Transverse colon (tissue), 4 donors: Measurements from ENCODE around the gene ALDOA. TPM values are rescaled to one million over a fixed set of nuclear protein-coding genes. Genes with fewer than 3 reads are reported as not detected.

ENCODE experiments used
- DNase-seq: peaks from one replicate; pipeline ENCODE4 v3.0.0-alpha.2; 2019
- H3K27ac ChIP-seq, 4 donors: fragments of 200-600 bp; sonication (generic); 2 replicates each; pipeline ENCODE4 v1.5.1; 2016 to 2018; ENCODE audit warnings: inconsistent platforms in 4 of 4
- H3K27me3 ChIP-seq: fragments of 200-600 bp; sonication (generic); 2 replicates; pipeline ENCODE4 v1.5.1; 2017; ENCODE audit warnings: inconsistent platforms
- H3K36me3 ChIP-seq, 4 donors: fragments of 200-600 bp; sonication (generic); 2 replicates each; pipeline ENCODE4 v1.5.1; 2017 to 2019; ENCODE audit warnings: inconsistent platforms in 4 of 4
- H3K4me1 ChIP-seq, 4 donors: fragments of 200-600 bp; sonication (generic); 2 replicates each; pipeline ENCODE4 v1.5.1; 2017 to 2020; ENCODE audit warnings: inconsistent platforms in 4 of 4
- H3K4me3 ChIP-seq, 4 donors: fragments of 200-600 bp; sonication (generic); 1 replicate in 1 of 4; 2 replicates in 3 of 4; pipeline versions ENCODE4 v1.5.1 to v1.6.1; 2017 to 2019; ENCODE audit warnings: inconsistent platforms in 4 of 4
- H3K9me3 ChIP-seq, 2 donors: fragments of 200-600 bp; sonication (generic); 2 replicates each; pipeline ENCODE4 v1.5.1; 2017 to 2019; ENCODE audit warnings: inconsistent platforms in 2 of 2
- EP300 ChIP-seq: sonication (generic); formaldehyde crosslinking; IDR thresholded peaks from one replicate; pipeline ENCODE4 v1.6.1; 2017; ENCODE audit warnings: antibody characterized with exemption, low read depth
- POLR2A ChIP-seq: fragments of 450-650 bp; IDR thresholded peaks from one replicate; pipeline ENCODE4 v1.6.1; 2016; ENCODE audit warnings: antibody characterized with exemption, mild to moderate bottlenecking, moderate library complexity
- POLR2AphosphoS5 ChIP-seq, 3 donors: sonication (generic); formaldehyde crosslinking; IDR thresholded peaks; one replicate each; pipeline ENCODE4 v1.6.1; 2016; ENCODE audit warnings: antibody characterized with exemption in 3 of 3
- WGBS, 2 donors: methylation state at CpG; one replicate each; pipeline ENCODE4 v1.1.5; 2018; ENCODE audit warnings: low coverage in 1 of 2; 5-methylcytosine and 5-hydroxymethylcytosine counted together
- in situ Hi-C, 4 donors: fragments of 200-750 bp; cut with MboI; loops; one replicate each; pipeline versions ENCODE4 v1.15.0 to v1.15.1; 2017; ENCODE audit warnings: low sequenced_read_pairs in 3 of 4, low pct_ligation_motif_present in 1 of 4, low pct_unique_long_range_greater_than_20kb in 1 of 4
- intact Hi-C: fragments of 100-400 bp; cut with DNase I; formaldehyde crosslinking; loops from one replicate; pipeline ENCODE4 v1.15.1; 2023; ENCODE audit warnings: low total_unique reads
- total RNA-seq, 4 donors: library from RNA; depleted of rRNA; stranded (reverse); fragments of >200 nt; gene quantifications; one replicate each; pipeline ENCODE4 v1.1.0, GENCODE V29; 2016
- TF ChIP-seq, protein P1 (sequence below), 5 experiments: fragments of 200-600 bp in 3 of 5; fragments of 450-650 bp in 2 of 5; sonication (generic) in 3 of 5; IDR thresholded peaks; 1 replicate in 2 of 5; 2 replicates in 3 of 5; pipeline ENCODE4 v1.5.1; 2016 to 2017; ENCODE audit warnings: antibody characterized with exemption in 5 of 5, inconsistent platforms in 3 of 5, mild to moderate bottlenecking in 2 of 5, moderate library complexity in 1 of 5

Gene ALDOA
- total RNA-seq, 4 donors from 2014 or later: 778 to 1,392 (median 1,174) TPM

- WGBS, 2 donors: 85% methylated on average over 16 of the region's 18 CpGs; no CpG with 5 or more reads in 1 of the 2 donors
- H3K27me3 ChIP-seq: no peaks in the 10 kb centered on the region
- no peak for DNase-seq
- H3K4me1 ChIP-seq: no peaks in the 10 kb centered on the region
- peaks cover 0 to 39% (median 7%) of the 10 kb centered on the region in 4 donors for H3K36me3 ChIP-seq
- TF ChIP-seq, protein P1, sequence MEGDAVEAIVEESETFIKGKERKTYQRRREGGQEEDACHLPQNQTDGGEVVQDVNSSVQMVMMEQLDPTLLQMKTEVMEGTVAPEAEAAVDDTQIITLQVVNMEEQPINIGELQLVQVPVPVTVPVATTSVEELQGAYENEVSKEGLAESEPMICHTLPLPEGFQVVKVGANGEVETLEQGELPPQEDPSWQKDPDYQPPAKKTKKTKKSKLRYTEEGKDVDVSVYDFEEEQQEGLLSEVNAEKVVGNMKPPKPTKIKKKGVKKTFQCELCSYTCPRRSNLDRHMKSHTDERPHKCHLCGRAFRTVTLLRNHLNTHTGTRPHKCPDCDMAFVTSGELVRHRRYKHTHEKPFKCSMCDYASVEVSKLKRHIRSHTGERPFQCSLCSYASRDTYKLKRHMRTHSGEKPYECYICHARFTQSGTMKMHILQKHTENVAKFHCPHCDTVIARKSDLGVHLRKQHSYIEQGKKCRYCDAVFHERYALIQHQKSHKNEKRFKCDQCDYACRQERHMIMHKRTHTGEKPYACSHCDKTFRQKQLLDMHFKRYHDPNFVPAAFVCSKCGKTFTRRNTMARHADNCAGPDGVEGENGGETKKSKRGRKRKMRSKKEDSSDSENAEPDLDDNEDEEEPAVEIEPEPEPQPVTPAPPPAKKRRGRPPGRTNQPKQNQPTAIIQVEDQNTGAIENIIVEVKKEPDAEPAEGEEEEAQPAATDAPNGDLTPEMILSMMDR (IDR thresholded peaks at IDR 0.05): no peak
- TF ChIP-seq POLR2A: no peak
- no peak for TF ChIP-seq EP300
- no peak for TF ChIP-seq POLR2AphosphoS5 (IDR thresholded peaks at IDR 0.05)
- intact Hi-C loops (no loop called here), in situ Hi-C loops (loop anchor here in 2 of 4 donors (25.0 kb wide), 2 partner anchors 328 to 553 kb away; partner anchors contain the start of gene ZNF771 (in 2 of the 2))
- no peak overlapping the region for H3K4me3 ChIP-seq
- H3K9me3 ChIP-seq: no peaks in the 10 kb centered on the region
- H3K27ac ChIP-seq: no peak overlapping the region
Observed at GRCh38 chr16:30084096-30084815, 18.7 kb downstream of the ALDOA start.

DNA sequence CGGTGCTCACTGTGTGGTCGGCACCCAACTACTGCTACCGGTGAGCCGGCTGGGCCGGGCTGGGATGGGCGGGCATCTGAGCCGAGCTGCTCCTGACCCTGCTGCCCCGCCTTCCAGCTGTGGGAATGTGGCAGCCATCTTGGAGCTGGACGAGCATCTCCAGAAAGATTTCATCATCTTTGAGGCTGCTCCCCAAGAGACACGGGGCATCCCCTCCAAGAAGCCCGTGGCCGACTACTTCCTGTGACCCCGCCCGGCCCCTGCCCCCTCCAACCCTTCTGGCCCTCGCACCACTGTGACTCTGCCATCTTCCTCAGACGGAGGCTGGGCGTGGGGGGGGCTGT, 19.2 kb downstream of the ALDOA start:
- H3K4me1 ChIP-seq: no peaks in the 10 kb centered on the region
- no peak overlapping the region for H3K27ac ChIP-seq
- H3K27me3 ChIP-seq: no peaks in the 10 kb centered on the region
- WGBS, 2 donors: 60 to 71% methylated on average over 1 to 17 of the region's 17 CpGs
- DNase-seq: no peak
- no peaks in the 10 kb centered on the region for H3K9me3 ChIP-seq
- H3K36me3 ChIP-seq: peaks cover 0 to 39% (median 7%) of the 10 kb centered on the region in 4 donors
- no peak for TF ChIP-seq POLR2A
- TF ChIP-seq, protein P1 (IDR thresholded peaks at IDR 0.05): no peak
- no peak for TF ChIP-seq EP300
- no peak for TF ChIP-seq POLR2AphosphoS5 (IDR thresholded peaks at IDR 0.05)
- in situ Hi-C loops: loop anchor here in 2 of 4 donors (25.0 kb wide), 2 partner anchors 328 to 553 kb away; partner anchors contain the start of gene ZNF771 (in 2 of the 2)
- H3K4me3 ChIP-seq: no peak overlapping the region
- intact Hi-C loops: no loop called here

- Histone ChIP-seq H3K4me1 (no peaks in the 10 kb centered on the region), H3K27me3 (no peaks in the 10 kb centered on the region), H3K27ac (no peak overlapping the region), H3K9me3 (no peaks in the 10 kb centered on the region), H3K4me3 (no peak overlapping the region), H3K36me3 (peaks cover 0 to 39% (median 7%) of the 10 kb centered on the region in 4 donors)
- TF ChIP-seq POLR2A (no peak), EP300 (no peak), POLR2AphosphoS5 (IDR thresholded peaks at IDR 0.05) (no peak)
- TF ChIP-seq, protein P1 (IDR thresholded peaks at IDR 0.05): no peak
- in situ Hi-C loops: loop anchor here in 2 of 4 donors (25.0 kb wide), 2 partner anchors 327 to 552 kb away; partner anchors contain the start of gene ZNF771 (in 2 of the 2)
- WGBS, 2 donors: 79% methylated on average over 3 of the region's 3 CpGs; no CpG with 5 or more reads in 1 of the 2 donors
- DNase-seq: no peak
- intact Hi-C loops: no loop called here
Observed at GRCh38 chr16:30085247-30085646, 19.7 kb downstream of the ALDOA start.

GRCh38 chr16:30085820-30086219, 20.3 kb downstream of the ALDOA start:
- WGBS, 2 donors: 73% methylated on average over 6 of the region's 6 CpGs; no CpG with 5 or more reads in 1 of the 2 donors
- intact Hi-C loops (no loop called here), in situ Hi-C loops (loop anchor here in 2 of 4 donors (25.0 kb wide), 2 partner anchors 326 to 551 kb away; partner anchors contain the start of gene ZNF771 (in 2 of the 2))
- H3K27me3 ChIP-seq: no peaks in the 10 kb centered on the region
- H3K27ac ChIP-seq: no peak overlapping the region
- no peak for DNase-seq
- peaks cover 0 to 39% (median 7%) of the 10 kb centered on the region in 4 donors for H3K36me3 ChIP-seq
- peaks cover 0 to 5% (median 2%) of the 10 kb centered on the region in 4 donors for H3K4me1 ChIP-seq
- no peak for TF ChIP-seq POLR2AphosphoS5 (IDR thresholded peaks at IDR 0.05)
- TF ChIP-seq, protein P1 (IDR thresholded peaks at IDR 0.05): no peak
- TF ChIP-seq POLR2A: no peak
- TF ChIP-seq EP300: no peak
- H3K4me3 ChIP-seq: no peak overlapping the region
- H3K9me3 ChIP-seq: no peaks in the 10 kb centered on the region
